HepG2 (cell line): ENCODE data around the gene OR5K2. TPM values are rescaled to one million over a fixed set of nuclear protein-coding genes. Genes with fewer than 3 reads are reported as not detected.

Source experiments
- ATAC-seq: fragments of 200-7000 bp; cut with Tn5 transposase; 3 replicates; pipeline ENCODE4 v1.9.1; 2020; ENCODE audit warnings: mild to moderate bottlenecking, moderate library complexity
- BruUV-seq: library from RNA; stranded (reverse); fragments of 400-500 nt; replicated peaks from 2 replicates; lab custom pipeline; 2021; lab: Mats Ljungman, UMichigan
- CTCF ChIA-PET: fragments of 300-600 bp; formaldehyde crosslinking; extraction: SDS; loops from one replicate; lab custom pipeline; 2021; ENCODE audit warnings: low total read pairs, inconsistent platforms, low intra/inter-chr PET ratio; lab: Yijun Ruan, JAX
- POLR2A ChIA-PET: fragments of 350-600 bp; sonication (Branson Sonifier 250); formaldehyde crosslinking; loops from one replicate; lab custom pipeline; 2020; ENCODE audit warnings: antibody characterized with exemption, inconsistent platforms; lab: Yijun Ruan, JAX
- DNase-seq: peaks from one replicate; pipeline ENCODE4 v3.0.0-alpha.2; 2015; ENCODE audit warnings: low spot score
- FAIRE-seq: peaks from 3 replicates; lab custom pipeline; 2011; peaks lifted over from hg19 to GRCh38; lab: Jason Lieb, UNC
- H2AFZ ChIP-seq: one replicate; pipeline ENCODE4 v1.6.1; 2011; ENCODE audit warnings: low read length, inconsistent platforms
- H3K27ac ChIP-seq: fragments of 300-600 bp; 3 replicates; pipeline ENCODE4 v1.8.0; 2011; ENCODE audit warnings: mixed run types, mild to moderate bottlenecking, mixed read lengths, low read length, inconsistent platforms; ENCODE audit not compliant: insufficient read depth; ENCODE audit errors: extremely low read length
- H3K27me3 ChIP-seq, 2 experiments: fragments of 200-600 bp in 1 of 2; 2 replicates in 1 of 2; 3 replicates in 1 of 2; pipeline versions ENCODE4 v1.6.0 to v1.8.0; 2011; ENCODE audit warnings: low read length in 2 of 2, mild to moderate bottlenecking in 2 of 2, moderate library complexity in 2 of 2, inconsistent platforms in 1 of 2; ENCODE audit not compliant: insufficient read depth in 2 of 2, control insufficient read depth in 1 of 2
- H3K36me3 ChIP-seq, 2 experiments: fragments of 200-600 bp in 1 of 2; replicated peaks in 1 of 2; 2 replicates in 1 of 2; 3 replicates in 1 of 2; pipeline versions ENCODE4 v1.5.1 to v1.8.0; 2011; ENCODE audit warnings: low read length in 2 of 2, inconsistent platforms in 1 of 2; ENCODE audit not compliant: insufficient read depth in 2 of 2, control insufficient read depth in 1 of 2
- H3K4me1 ChIP-seq: 2 replicates; pipeline ENCODE4 v1.5.1; 2012; ENCODE audit warnings: low read length, inconsistent platforms; ENCODE audit not compliant: insufficient read depth
- H3K4me2 ChIP-seq: 2 replicates; pipeline ENCODE4 v1.6.0; 2011; ENCODE audit warnings: low read depth, low read length, inconsistent platforms
- H3K4me3 ChIP-seq, 3 experiments: fragments of 200-600 bp in 1 of 3; sonication (generic), shearing (Covaris generic) in 1 of 3; replicated peaks in 1 of 3; 2 replicates each; pipeline ENCODE4 v1.5.1; 2011 to 2016; ENCODE audit warnings: low read length in 3 of 3, inconsistent platforms in 2 of 3, low read depth in 2 of 3, mild to moderate bottlenecking in 2 of 3, control low read depth in 1 of 3, mixed read lengths in 1 of 3; ENCODE audit not compliant: insufficient read depth in 1 of 3
- H3K79me2 ChIP-seq: one replicate; pipeline ENCODE4 v1.6.1; 2011; ENCODE audit warnings: low read length, inconsistent platforms; ENCODE audit not compliant: insufficient read depth
- H3K9ac ChIP-seq: 2 replicates; pipeline ENCODE4 v1.6.0; 2011; ENCODE audit warnings: mild to moderate bottlenecking, low read depth, low read length, inconsistent platforms; ENCODE audit not compliant: insufficient read depth
- H3K9me3 ChIP-seq: 2 replicates; pipeline ENCODE4 v1.5.1; 2012; ENCODE audit warnings: mild to moderate bottlenecking, low read length
- H4K20me1 ChIP-seq: 2 replicates; pipeline ENCODE4 v1.6.0; 2011; ENCODE audit warnings: inconsistent platforms, mild to moderate bottlenecking, low read length, moderate library complexity; ENCODE audit not compliant: insufficient read depth
- ARNT ChIP-seq: fragments of 450-650 bp; IDR thresholded peaks from 2 replicates; pipeline ENCODE4 v1.6.1; 2017
- ISL2 ChIP-seq: sonication (generic); formaldehyde crosslinking; IDR thresholded peaks from 2 replicates; pipeline ENCODE4 v1.5.0; 2020; ENCODE audit warnings: missing genetic modification reagents
- NFIB ChIP-seq: sonication (generic); formaldehyde crosslinking; IDR thresholded peaks from 2 replicates; pipeline ENCODE4 v1.9.0; 2021; ENCODE audit warnings: missing genetic modification reagents, mild to moderate bottlenecking, borderline replicate concordance
- POLR2AphosphoS5 ChIP-seq: IDR thresholded peaks from 2 replicates; pipeline ENCODE4 v1.6.1; 2012; ENCODE audit warnings: low read depth, low read length
- SRSF4 ChIP-seq: fragments of 200-400 bp; formaldehyde crosslinking; IDR thresholded peaks from one replicate; pipeline ENCODE4 v1.6.1; 2018; ENCODE audit warnings: mild to moderate bottlenecking, low read depth, low read length, moderate library complexity; ENCODE audit not compliant: poor library complexity, severe bottlenecking
- ZNF343 ChIP-seq: sonication (generic); formaldehyde crosslinking; IDR thresholded peaks from 2 replicates; pipeline ENCODE4 v1.4.0; 2020; ENCODE audit warnings: mild to moderate bottlenecking, missing genetic modification reagents
- ZNF496 ChIP-seq: sonication (generic); formaldehyde crosslinking; IDR thresholded peaks from 2 replicates; pipeline ENCODE4 v1.8.1; 2023; ENCODE audit warnings: mild to moderate bottlenecking, moderate library complexity, missing genetic modification reagents; ENCODE audit not compliant: insufficient replicate concordance
- ZNF501 ChIP-seq: sonication (generic); formaldehyde crosslinking; IDR thresholded peaks from 2 replicates; pipeline ENCODE4 v1.5.1; 2020; ENCODE audit warnings: mild to moderate bottlenecking, moderate library complexity, missing genetic modification reagents
- ZNF891 ChIP-seq: sonication (generic); formaldehyde crosslinking; IDR thresholded peaks from 2 replicates; pipeline ENCODE4 v1.5.0; 2020; ENCODE audit warnings: mild to moderate bottlenecking, missing genetic modification reagents
- ZSCAN20 ChIP-seq: sonication (generic); formaldehyde crosslinking; IDR thresholded peaks from 2 replicates; pipeline ENCODE4 v1.4.0; 2020; ENCODE audit warnings: missing genetic modification reagents, mild to moderate bottlenecking, borderline replicate concordance
- WGBS: methylation state at CpG from one replicate; pipeline ENCODE4 v1.1.6; 2017; ENCODE audit warnings: low lambda C conversion rate; 5-methylcytosine and 5-hydroxymethylcytosine counted together
- in situ Hi-C: cut with HindIII; loops from 2 replicates; pipeline ENCODE4 v1.10.0; 2017; ENCODE audit warnings: low pct_unique_long_range_greater_than_20kb; ENCODE audit not compliant: extremely low pct_ligation_motif_present
- intact Hi-C: fragments of 100-400 bp; cut with micrococcal nuclease; formaldehyde crosslinking; loops from one replicate; pipeline ENCODE4 v1.10.0; 2022; ENCODE audit not compliant: unreplicated experiment
- polyA plus RNA-seq, 8 experiments: library from polyadenylated mRNA; depleted of rRNA in 3 of 8; stranded (reverse) in 7 of 8; unstranded in 1 of 8; fragments of >200 nt; fragmentation: Illumina TruSeq in 4 of 8; extraction: Trizol in 4 of 8; gene quantifications; 2 replicates each; pipeline versions ENCODE4 v1.2.1 to v1.2.3, GENCODE V29; 2011 to 2016; ENCODE audit warnings: low read depth in 4 of 8, missing spikeins in 1 of 8, mixed read lengths in 1 of 8; ENCODE audit not compliant: insufficient read depth in 1 of 8
- total RNA-seq, 5 experiments: library from RNA; depleted of rRNA; stranded (reverse); fragments of >200 nt; fragmentation: Illumina TruSeq; extraction: Trizol; gene quantifications; 2 replicates each; pipeline ENCODE4 v1.2.3, GENCODE V29; 2016; ENCODE audit warnings: low read depth in 1 of 5
- TF ChIP-seq, protein P1 (sequence below): IDR thresholded peaks from 2 replicates; pipeline ENCODE4 v1.6.1; 2016; ENCODE audit warnings: mild to moderate bottlenecking
- TF ChIP-seq, protein P2 (sequence below): sonication (generic); formaldehyde crosslinking; IDR thresholded peaks from 2 replicates; pipeline ENCODE4 v1.8.0; 2022; ENCODE audit warnings: missing genetic modification reagents, mild to moderate bottlenecking, borderline replicate concordance
- TF ChIP-seq, protein P3 (sequence below): sonication (generic); formaldehyde crosslinking; IDR thresholded peaks from 2 replicates; pipeline ENCODE4 v1.4.0; 2020; ENCODE audit warnings: mild to moderate bottlenecking, missing genetic modification reagents
- TF ChIP-seq, protein P4 (sequence below): sonication (generic); formaldehyde crosslinking; IDR thresholded peaks from 2 replicates; pipeline ENCODE4 v1.5.0; 2020; ENCODE audit warnings: missing genetic modification reagents
- TF ChIP-seq, protein P5 (sequence below): sonication (generic); formaldehyde crosslinking; IDR thresholded peaks from 2 replicates; pipeline ENCODE4 v1.5.0; 2020; ENCODE audit warnings: missing genetic modification reagents
- TF ChIP-seq, protein P6 (sequence below): sonication (generic); formaldehyde crosslinking; IDR thresholded peaks from 2 replicates; pipeline ENCODE4 v1.4.0; 2020; ENCODE audit warnings: mild to moderate bottlenecking, missing genetic modification reagents

Gene OR5K2
- total and polyA plus RNA-seq, 2 of the 13 experiments (the other 11 are each of a cell fraction or from before 2014, with no cell fraction given): not detected

DNA sequence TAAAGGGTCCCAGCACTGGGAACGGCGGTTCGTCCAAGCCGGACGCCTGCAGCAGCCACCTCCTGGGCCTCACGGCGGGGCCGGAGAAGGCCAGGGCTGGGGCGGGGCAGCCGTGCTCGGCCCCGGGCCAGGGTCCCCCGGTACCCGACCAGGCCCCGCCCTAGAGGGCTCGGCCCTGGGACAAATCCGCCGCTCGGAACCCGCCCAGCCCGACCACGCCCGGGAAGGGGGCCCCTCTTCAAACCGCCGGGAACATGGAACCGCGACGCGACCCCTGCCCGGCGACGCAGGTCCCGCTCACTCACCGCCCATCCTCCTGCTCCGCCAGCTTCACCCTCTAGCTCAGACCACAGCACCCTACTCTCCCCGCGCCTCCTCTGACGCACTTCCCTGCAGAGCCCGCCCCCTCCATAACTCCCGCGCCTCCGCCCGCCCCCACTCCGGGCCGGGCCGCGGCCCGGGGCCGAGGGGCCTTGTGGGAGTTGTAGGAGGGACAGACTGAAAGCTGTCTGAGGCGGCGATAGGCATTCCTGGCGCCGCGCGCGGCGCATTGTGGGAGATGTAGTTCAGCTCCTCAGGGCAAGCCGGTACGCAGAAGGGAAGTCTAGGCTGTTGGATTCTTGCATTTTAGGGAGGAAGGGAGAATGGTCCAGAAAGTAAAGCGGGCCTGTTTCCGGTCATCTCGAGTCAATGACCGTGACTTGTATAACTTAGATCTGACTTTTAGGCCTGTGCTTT lies 25.2 kb downstream of the OR5K2 start, which contains the start of gene CLDND1:
Gene CLDND1, minus strand, starts transcription at position 359 of the 738 bp plus-strand sequence. CDS start 1,478 bp downstream, outside the sequence.
- H4K20me1 ChIP-seq: no peaks in the 10 kb centered on the region
- intact Hi-C loops (loop anchor here (1.0 to 10.0 kb wide), 3 partner anchors 71 to 758 kb away; partner anchors contain the start of genes ARL6 and CPOX), in situ Hi-C loops (loop anchor here (10.0 kb wide), 1 partner anchor 52 kb away; no protein-coding TSS in a partner anchor)
- no peaks in the 10 kb centered on the region for H3K9me3 ChIP-seq
- H3K27ac ChIP-seq: peak within 1 kb of the TSS; percentile 69
- ATAC-seq (peak; percentile 99), DNase-seq (peak; percentile 91), FAIRE-seq (peak; percentile 96)
- POLR2A ChIA-PET: interaction anchor here (0.9 to 1.2 kb wide), 3 partner anchors 10 to 379 kb away, joined by 3 to 7 read pairs (median 3); partner anchors contain the start of genes CPOX and DCBLD2
- H3K4me3 ChIP-seq: peak within 1 kb of the TSS; percentile 71 to 76 (median 74)
- 2% methylated on average over 12 of the region's 63 CpGs for WGBS
- no peaks in the 10 kb centered on the region; a peak in 1 of 5 replicates for H3K27me3 ChIP-seq
- BruUV-seq: no TSS peak
- H2AFZ ChIP-seq: peak within 1 kb of the TSS; percentile 93
- H3K4me1 ChIP-seq: peaks cover 17% of the 10 kb centered on the region
- CTCF ChIA-PET: no interaction called here
- no peaks in the 10 kb centered on the region; a peak in 1 of 5 replicates for H3K36me3 ChIP-seq
- H3K9ac ChIP-seq: peak within 1 kb of the TSS; percentile 81
- peak within 1 kb of the TSS; percentile 90 for H3K4me2 ChIP-seq
- H3K79me2 ChIP-seq: peaks cover 30% of the 10 kb centered on the region
- TF ChIP-seq ARNT (no peak), POLR2AphosphoS5 (peak; percentile 83), SRSF4 (no peak), ZSCAN20 (CRISPR knock-in tag) (0 out of 2 replicates have a peak, but pooled peaks have one; percentile 33), ISL2 (CRISPR knock-in tag) (peak; percentile 47; the same call in 1 of the 2 replicates), ZNF891 (0 out of 2 replicates have a peak, but pooled peaks have one; percentile 59), ZNF501 (CRISPR knock-in tag) (peak; percentile 35; the same call in 1 of the 2 replicates), ZNF343 (CRISPR knock-in tag) (no peak), ZNF496 (CRISPR knock-in tag) (no peak), NFIB (CRISPR knock-in tag) (no peak)
- TF ChIP-seq, protein P1, sequence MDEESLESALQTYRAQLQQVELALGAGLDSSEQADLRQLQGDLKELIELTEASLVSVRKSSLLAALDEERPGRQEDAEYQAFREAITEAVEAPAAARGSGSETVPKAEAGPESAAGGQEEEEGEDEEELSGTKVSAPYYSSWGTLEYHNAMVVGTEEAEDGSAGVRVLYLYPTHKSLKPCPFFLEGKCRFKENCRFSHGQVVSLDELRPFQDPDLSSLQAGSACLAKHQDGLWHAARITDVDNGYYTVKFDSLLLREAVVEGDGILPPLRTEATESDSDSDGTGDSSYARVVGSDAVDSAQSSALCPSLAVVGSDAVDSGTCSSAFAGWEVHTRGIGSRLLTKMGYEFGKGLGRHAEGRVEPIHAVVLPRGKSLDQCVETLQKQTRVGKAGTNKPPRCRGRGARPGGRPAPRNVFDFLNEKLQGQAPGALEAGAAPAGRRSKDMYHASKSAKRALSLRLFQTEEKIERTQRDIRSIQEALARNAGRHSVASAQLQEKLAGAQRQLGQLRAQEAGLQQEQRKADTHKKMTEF (CRISPR knock-in tag): peak; percentile 75; the same call in 1 of the 2 replicates
- TF ChIP-seq, protein P2, sequence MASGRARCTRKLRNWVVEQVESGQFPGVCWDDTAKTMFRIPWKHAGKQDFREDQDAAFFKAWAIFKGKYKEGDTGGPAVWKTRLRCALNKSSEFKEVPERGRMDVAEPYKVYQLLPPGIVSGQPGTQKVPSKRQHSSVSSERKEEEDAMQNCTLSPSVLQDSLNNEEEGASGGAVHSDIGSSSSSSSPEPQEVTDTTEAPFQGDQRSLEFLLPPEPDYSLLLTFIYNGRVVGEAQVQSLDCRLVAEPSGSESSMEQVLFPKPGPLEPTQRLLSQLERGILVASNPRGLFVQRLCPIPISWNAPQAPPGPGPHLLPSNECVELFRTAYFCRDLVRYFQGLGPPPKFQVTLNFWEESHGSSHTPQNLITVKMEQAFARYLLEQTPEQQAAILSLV (CRISPR knock-in tag): peak; percentile 84; the same call in 1 of the 2 replicates
- TF ChIP-seq, protein P3, sequence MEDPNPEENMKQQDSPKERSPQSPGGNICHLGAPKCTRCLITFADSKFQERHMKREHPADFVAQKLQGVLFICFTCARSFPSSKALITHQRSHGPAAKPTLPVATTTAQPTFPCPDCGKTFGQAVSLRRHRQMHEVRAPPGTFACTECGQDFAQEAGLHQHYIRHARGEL (CRISPR knock-in tag): no peak
- TF ChIP-seq, protein P4, sequence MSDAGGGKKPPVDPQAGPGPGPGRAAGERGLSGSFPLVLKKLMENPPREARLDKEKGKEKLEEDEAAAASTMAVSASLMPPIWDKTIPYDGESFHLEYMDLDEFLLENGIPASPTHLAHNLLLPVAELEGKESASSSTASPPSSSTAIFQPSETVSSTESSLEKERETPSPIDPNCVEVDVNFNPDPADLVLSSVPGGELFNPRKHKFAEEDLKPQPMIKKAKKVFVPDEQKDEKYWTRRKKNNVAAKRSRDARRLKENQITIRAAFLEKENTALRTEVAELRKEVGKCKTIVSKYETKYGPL: 0 out of 2 replicates have a peak, but pooled peaks have one; percentile 2
- TF ChIP-seq, protein P5, sequence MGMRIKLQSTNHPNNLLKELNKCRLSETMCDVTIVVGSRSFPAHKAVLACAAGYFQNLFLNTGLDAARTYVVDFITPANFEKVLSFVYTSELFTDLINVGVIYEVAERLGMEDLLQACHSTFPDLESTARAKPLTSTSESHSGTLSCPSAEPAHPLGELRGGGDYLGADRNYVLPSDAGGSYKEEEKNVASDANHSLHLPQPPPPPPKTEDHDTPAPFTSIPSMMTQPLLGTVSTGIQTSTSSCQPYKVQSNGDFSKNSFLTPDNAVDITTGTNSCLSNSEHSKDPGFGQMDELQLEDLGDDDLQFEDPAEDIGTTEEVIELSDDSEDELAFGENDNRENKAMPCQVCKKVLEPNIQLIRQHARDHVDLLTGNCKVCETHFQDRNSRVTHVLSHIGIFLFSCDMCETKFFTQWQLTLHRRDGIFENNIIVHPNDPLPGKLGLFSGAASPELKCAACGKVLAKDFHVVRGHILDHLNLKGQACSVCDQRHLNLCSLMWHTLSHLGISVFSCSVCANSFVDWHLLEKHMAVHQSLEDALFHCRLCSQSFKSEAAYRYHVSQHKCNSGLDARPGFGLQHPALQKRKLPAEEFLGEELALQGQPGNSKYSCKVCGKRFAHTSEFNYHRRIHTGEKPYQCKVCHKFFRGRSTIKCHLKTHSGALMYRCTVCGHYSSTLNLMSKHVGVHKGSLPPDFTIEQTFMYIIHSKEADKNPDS (CRISPR knock-in tag): no peak
- TF ChIP-seq, protein P6, sequence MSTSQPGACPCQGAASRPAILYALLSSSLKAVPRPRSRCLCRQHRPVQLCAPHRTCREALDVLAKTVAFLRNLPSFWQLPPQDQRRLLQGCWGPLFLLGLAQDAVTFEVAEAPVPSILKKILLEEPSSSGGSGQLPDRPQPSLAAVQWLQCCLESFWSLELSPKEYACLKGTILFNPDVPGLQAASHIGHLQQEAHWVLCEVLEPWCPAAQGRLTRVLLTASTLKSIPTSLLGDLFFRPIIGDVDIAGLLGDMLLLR (CRISPR knock-in tag): no peak
